Activated T-cell treated with anti-CD3 and anti-CD28 coated beads, Interleukin-2, amount 50 U/mL, for 24 hours (primary cell): ENCODE data around the gene PCDHGC3.

ENCODE experiments used
- DNase-seq: peaks from one replicate; pipeline ENCODE4 v3.0.0-alpha.2; 2020
- H3K27ac Mint-ChIP-seq: 2 replicates; pipeline ENCODE4 v1.8.0; 2020; ENCODE audit warnings: mild to moderate bottlenecking, mixed read lengths
- H3K27me3 Mint-ChIP-seq: 2 replicates; pipeline ENCODE4 v1.8.0; 2020; ENCODE audit warnings: mixed read lengths
- H3K36me3 Mint-ChIP-seq: 2 replicates; pipeline ENCODE4 v1.8.0; 2020; ENCODE audit warnings: low read depth, mixed read lengths
- H3K4me1 Mint-ChIP-seq: 2 replicates; pipeline ENCODE4 v1.8.0; 2020; ENCODE audit warnings: low read depth, mixed read lengths
- H3K4me3 Mint-ChIP-seq: 2 replicates; pipeline ENCODE4 v1.8.0; 2020; ENCODE audit warnings: mild to moderate bottlenecking, moderate library complexity, mixed read lengths
- H3K9me3 Mint-ChIP-seq: 2 replicates; pipeline ENCODE4 v1.8.0; 2020; ENCODE audit warnings: mixed read lengths

The PCDHGC3 gene

DNA sequence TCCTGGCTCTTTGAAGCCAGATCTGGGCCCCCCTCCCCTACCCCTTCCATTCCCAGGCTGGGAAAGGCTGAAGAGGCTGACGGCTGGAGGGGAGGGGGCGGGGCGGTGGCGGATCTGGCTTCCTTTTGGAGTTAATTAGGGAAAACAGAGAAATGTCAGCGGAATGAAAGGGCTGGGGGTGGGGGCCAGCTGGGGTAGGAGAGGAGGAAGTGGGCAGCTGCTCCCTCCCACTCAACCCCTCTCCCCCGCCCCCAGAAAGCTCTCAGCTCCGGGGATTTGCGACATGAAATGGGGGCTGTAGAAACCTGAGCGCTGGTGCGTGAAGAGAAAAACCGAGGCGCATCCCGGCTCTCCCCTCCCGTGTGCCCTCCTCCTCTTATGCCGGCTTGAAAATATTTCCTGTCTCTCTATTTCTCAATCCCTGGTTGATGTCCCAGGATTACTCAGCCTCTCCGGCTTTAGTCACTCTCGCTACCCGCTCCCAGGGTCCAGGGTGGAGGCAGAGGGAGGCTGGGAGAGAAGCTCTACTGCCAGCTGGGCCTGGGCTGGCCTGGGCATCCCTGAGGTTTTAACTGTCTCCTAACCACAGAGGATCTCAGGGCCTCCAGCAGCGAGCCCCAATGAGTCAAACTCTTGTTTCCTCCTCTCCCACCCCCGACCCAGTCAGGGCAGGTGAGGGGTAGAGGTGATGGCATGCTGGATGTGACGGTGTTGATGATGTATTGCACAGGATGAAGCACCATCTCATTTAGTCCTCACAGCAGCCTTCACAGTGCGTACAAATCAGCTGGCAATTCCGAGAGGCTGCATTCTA lies 33.2 kb downstream of the PCDHGC3 start:
- Mint-ChIP-seq H3K4me3 (no peak overlapping the region), H3K36me3 (peaks cover 10% of the 10 kb centered on the region), H3K9me3 (no peaks in the 10 kb centered on the region), H3K27me3 (no peaks in the 10 kb centered on the region), H3K27ac (no peak overlapping the region), H3K4me1 (peaks cover 27% of the 10 kb centered on the region)
- DNase-seq = no peak

DNA sequence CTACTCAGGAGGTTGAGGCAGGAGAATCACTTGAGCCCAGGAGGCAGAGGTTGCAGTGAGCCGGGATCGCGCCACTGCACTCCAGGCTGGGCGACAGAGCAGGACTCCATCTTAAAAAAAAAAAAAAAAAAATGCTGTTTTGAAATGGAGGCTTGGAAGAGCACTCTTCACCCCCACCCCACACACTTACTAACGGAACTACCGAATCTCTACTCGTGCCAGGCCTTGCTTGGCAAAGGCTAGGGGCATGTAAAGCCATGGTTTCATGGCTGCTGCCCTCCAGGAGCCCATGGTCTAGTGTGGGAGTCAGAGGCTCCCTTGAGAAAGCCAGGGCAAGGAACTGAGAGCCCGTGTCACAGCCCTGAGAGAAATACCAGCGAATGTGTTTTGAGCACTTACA lies 34.4 kb downstream of the PCDHGC3 start:
- DNase-seq = no peak
- H3K4me3 Mint-ChIP-seq = no peak overlapping the region
- H3K4me1 Mint-ChIP-seq = peaks cover 38% of the 10 kb centered on the region
- H3K9me3 Mint-ChIP-seq = no peaks in the 10 kb centered on the region
- H3K27ac Mint-ChIP-seq = no peak overlapping the region
- peaks cover 10% of the 10 kb centered on the region for H3K36me3 Mint-ChIP-seq
- no peaks in the 10 kb centered on the region for H3K27me3 Mint-ChIP-seq

DNA sequence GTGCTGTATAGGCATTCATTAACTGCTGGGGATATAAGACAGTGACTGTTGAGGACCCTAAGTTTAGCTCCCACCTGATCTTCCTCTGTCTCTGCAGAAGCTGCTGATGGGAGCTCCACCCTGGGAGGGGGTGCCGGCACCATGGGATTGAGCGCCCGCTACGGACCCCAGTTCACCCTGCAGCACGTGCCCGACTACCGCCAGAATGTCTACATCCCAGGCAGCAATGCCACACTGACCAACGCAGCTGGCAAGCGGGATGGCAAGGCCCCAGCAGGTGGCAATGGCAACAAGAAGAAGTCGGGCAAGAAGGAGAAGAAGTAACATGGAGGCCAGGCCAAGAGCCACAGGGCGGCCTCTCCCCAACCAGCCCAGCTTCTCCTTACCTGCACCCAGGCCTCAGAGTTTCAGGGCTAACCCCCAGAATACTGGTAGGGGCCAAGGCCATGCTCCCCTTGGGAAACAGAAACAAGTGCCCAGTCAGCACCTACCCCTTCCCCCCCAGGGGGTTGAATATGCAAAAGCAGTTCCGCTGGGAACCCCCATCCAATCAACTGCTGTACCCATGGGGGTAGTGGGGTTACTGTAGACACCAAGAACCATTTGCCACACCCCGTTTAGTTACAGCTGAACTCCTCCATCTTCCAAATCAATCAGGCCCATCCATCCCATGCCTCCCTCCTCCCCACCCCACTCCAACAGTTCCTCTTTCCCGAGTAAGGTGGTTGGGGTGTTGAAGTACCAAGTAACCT lies 35.3 kb downstream of the PCDHGC3 start:
- Mint-ChIP-seq H3K4me3 (no peak overlapping the region), H3K9me3 (no peaks in the 10 kb centered on the region), H3K27me3 (no peaks in the 10 kb centered on the region), H3K27ac (no peak overlapping the region), H3K36me3 (peaks cover 10% of the 10 kb centered on the region), H3K4me1 (peaks cover 46% of the 10 kb centered on the region)
- DNase-seq = no peak

GRCh38 chr5:141511771-141512325 lies 36.1 kb downstream of the PCDHGC3 start:
- Mint-ChIP-seq H3K36me3 (peaks cover 10% of the 10 kb centered on the region), H3K4me1 (peaks cover 51% of the 10 kb centered on the region), H3K4me3 (no peak overlapping the region), H3K27me3 (no peaks in the 10 kb centered on the region), H3K27ac (no peak overlapping the region), H3K9me3 (no peaks in the 10 kb centered on the region)
- no peak for DNase-seq

DNA sequence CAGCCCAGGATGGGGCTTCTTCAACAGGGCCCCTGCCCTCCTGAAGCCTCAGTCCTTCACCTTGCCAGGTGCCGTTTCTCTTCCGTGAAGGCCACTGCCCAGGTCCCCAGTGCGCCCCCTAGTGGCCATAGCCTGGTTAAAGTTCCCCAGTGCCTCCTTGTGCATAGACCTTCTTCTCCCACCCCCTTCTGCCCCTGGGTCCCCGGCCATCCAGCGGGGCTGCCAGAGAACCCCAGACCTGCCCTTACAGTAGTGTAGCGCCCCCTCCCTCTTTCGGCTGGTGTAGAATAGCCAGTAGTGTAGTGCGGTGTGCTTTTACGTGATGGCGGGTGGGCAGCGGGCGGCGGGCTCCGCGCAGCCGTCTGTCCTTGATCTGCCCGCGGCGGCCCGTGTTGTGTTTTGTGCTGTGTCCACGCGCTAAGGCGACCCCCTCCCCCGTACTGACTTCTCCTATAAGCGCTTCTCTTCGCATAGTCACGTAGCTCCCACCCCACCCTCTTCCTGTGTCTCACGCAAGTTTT lies 36.7 kb downstream of the PCDHGC3 start:
- peak overlapping the region; percentile 70 for H3K4me3 Mint-ChIP-seq
- H3K27ac Mint-ChIP-seq = peak overlapping the region; percentile 80
- H3K4me1 Mint-ChIP-seq = peaks cover 51% of the 10 kb centered on the region
- no peaks in the 10 kb centered on the region for H3K9me3 Mint-ChIP-seq
- H3K36me3 Mint-ChIP-seq = peaks cover 10% of the 10 kb centered on the region
- peak; percentile 88 for DNase-seq
- H3K27me3 Mint-ChIP-seq = no peaks in the 10 kb centered on the region

GRCh38 chr5:141512911-141513626 lies 37.3 kb downstream of the PCDHGC3 start:
- peak overlapping the region; percentile 70 for H3K4me3 Mint-ChIP-seq
- no peaks in the 10 kb centered on the region for H3K9me3 Mint-ChIP-seq
- DNase-seq = peak; percentile 67
- no peaks in the 10 kb centered on the region for H3K27me3 Mint-ChIP-seq
- H3K36me3 Mint-ChIP-seq = peaks cover 10% of the 10 kb centered on the region
- H3K27ac Mint-ChIP-seq = peak overlapping the region; percentile 80
- H3K4me1 Mint-ChIP-seq = peaks cover 51% of the 10 kb centered on the region

DNA sequence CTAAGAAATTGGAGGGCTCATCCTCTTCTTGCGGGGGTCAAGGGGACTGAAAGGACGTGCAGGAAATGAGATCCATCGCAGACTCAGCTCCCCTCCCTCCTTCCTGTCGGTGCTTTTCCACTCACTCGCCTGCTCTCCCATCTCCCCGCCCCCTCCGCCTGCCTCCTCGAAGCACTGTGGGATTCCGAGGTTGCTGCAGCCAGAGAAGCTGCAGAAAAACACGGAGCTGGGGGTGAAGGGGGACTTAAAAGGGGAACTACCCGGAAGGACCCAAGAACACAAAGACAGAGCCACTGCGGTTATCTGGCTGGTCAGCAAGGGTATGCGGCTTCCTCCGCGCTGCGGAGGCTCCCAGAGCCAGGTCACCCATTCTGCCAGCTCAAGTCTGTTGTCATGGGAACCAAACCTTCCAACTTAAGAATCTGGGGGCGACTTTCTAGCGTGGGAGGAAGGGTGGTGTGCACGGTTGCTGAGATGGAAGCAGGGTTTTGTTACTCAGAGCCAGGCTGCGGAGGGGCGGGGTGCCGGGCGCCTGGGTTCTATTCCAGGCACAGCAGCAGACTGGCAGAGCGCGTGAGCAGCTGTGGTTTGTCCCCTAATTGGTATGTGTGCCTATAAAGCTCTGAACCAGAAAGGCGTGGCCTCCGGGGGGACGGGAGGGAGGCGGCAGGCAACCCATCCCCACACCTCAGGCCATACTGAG lies 38.0 kb downstream of the PCDHGC3 start:
- peaks cover 10% of the 10 kb centered on the region for H3K36me3 Mint-ChIP-seq
- peak; percentile 72 for DNase-seq
- no peaks in the 10 kb centered on the region for H3K27me3 Mint-ChIP-seq
- no peaks in the 10 kb centered on the region for H3K9me3 Mint-ChIP-seq
- peak overlapping the region; percentile 80 for H3K27ac Mint-ChIP-seq
- peaks cover 49% of the 10 kb centered on the region for H3K4me1 Mint-ChIP-seq
- peak overlapping the region; percentile 70 for H3K4me3 Mint-ChIP-seq

DNA sequence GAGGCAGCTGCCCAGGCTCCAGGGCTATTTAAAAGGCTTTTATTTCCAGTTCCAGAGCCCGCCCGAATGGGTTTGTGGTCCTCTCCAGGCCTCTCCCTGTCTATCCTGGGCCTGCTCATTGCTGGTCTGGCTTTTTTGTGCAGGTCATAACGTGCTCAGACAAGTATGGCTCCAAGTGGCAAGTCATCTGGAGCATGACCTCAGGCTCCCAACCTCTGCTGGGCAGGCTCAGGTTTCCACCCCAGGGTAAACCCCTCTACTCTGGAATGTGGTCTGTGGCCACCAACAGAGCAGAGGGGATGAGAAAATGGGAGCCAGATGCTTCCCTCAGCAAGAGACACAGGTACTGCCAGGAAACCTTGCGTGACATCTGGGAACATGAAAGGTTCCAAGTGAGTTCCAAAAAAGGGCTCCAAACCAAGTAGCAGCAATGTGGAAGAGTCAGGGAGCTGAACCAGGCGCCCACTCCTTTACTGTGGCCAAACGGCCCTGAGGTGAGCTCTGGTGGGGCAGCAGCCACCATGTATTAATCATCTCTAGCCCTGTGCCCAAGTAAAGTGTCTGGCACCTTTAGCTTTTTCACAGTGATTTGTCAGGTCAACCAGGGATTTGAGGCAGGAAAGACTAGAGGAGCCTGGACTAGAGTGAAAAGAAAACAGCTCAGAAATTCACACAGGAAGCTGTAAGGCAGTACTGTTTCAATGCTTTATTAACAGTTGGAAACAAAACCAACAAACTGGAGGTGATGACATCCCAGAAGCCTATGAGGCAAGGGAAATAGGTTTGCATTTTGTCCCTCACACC lies 38.8 kb downstream of the PCDHGC3 start:
- H3K36me3 Mint-ChIP-seq = peaks cover 10% of the 10 kb centered on the region
- DNase-seq = no peak
- no peaks in the 10 kb centered on the region for H3K9me3 Mint-ChIP-seq
- peaks cover 42% of the 10 kb centered on the region for H3K4me1 Mint-ChIP-seq
- H3K4me3 Mint-ChIP-seq = no peak overlapping the region
- H3K27me3 Mint-ChIP-seq = no peaks in the 10 kb centered on the region
- peak overlapping the region; percentile 80 for H3K27ac Mint-ChIP-seq

- peak overlapping the region; percentile 63 for H3K27ac Mint-ChIP-seq
- no peaks in the 10 kb centered on the region for H3K9me3 Mint-ChIP-seq
- no peak for DNase-seq
- H3K4me1 Mint-ChIP-seq = peaks cover 44% of the 10 kb centered on the region
- no peak overlapping the region for H3K4me3 Mint-ChIP-seq
- peaks cover 10% of the 10 kb centered on the region for H3K36me3 Mint-ChIP-seq
- H3K27me3 Mint-ChIP-seq = no peaks in the 10 kb centered on the region
Observed at GRCh38 chr5:141515141-141515540, 39.4 kb downstream of the PCDHGC3 start.

- DNase-seq = no peak
- peaks cover 10% of the 10 kb centered on the region for H3K36me3 Mint-ChIP-seq
- peak overlapping the region; percentile 64 for H3K27ac Mint-ChIP-seq
Observed at GRCh38 chr5:141515946-141516671, 40.3 kb downstream of the PCDHGC3 start.

DNA sequence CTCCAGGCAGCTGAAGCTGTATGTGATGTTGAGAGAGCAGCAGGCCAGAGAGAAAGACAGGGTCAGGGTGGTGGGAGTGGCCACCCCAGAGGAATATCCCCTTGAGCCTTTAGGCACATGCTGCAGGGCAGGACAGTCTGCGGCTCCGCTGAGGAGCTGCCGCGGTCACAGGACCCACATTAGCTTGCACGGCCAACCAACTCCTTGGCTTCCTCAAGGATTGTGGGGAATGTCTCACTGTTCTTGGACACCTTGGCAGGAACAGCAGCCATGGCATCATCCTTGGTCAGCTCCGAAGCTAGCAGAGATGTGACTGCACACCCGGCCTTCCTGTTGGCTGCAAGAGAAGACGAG lies 40.9 kb downstream of the PCDHGC3 start:
- H3K4me1 Mint-ChIP-seq = peaks cover 59% of the 10 kb centered on the region
- no peaks in the 10 kb centered on the region for H3K27me3 Mint-ChIP-seq
- DNase-seq = no peak
- H3K9me3 Mint-ChIP-seq = no peaks in the 10 kb centered on the region
- H3K27ac Mint-ChIP-seq = peak overlapping the region; percentile 64
- no peak overlapping the region for H3K4me3 Mint-ChIP-seq
- peaks cover 10% of the 10 kb centered on the region for H3K36me3 Mint-ChIP-seq

More at GRCh38 chr5:141515946-141516671, 40.3 kb downstream of the PCDHGC3 start:
- Mint-ChIP-seq H3K27me3 (no peaks in the 10 kb centered on the region), H3K4me1 (peaks cover 53% of the 10 kb centered on the region), H3K9me3 (no peaks in the 10 kb centered on the region), H3K4me3 (no peak overlapping the region)

- H3K9me3 Mint-ChIP-seq = no peaks in the 10 kb centered on the region
- H3K27me3 Mint-ChIP-seq = no peaks in the 10 kb centered on the region
- peaks cover 10% of the 10 kb centered on the region for H3K36me3 Mint-ChIP-seq
- H3K4me3 Mint-ChIP-seq = no peak overlapping the region
- no peak for DNase-seq
- peaks cover 65% of the 10 kb centered on the region for H3K4me1 Mint-ChIP-seq
- H3K27ac Mint-ChIP-seq = no peak overlapping the region
Observed at GRCh38 chr5:141517312-141517711, 41.5 kb downstream of the PCDHGC3 start.
